Measurements from ENCODE around the gene TM4SF1.

- TF ChIP-seq CTCF (IDR thresholded peaks at IDR 0.05 in 2 of 3, conservative IDR thresholded peaks at IDR 0.05 in 1 of 3; ENCODE audit: borderline replicate concordance in 1 of 3, insufficient read depth in 1 of 3, low read depth in 2 of 3, low read length in 2 of 3) (no peak), POLR2AphosphoS5 (IDR thresholded peaks at IDR 0.05; ENCODE audit: low read depth, low read length) (no peak), EZH2phosphoT487 (IDR thresholded peaks at IDR 0.05; ENCODE audit: borderline replicate concordance) (no peak), POLR2A (IDR thresholded peaks at IDR 0.05; ENCODE audit: borderline replicate concordance, extremely low read depth, insufficient read depth, insufficient read length) (no peak), ZNF274 (IDR thresholded peaks at IDR 0.05; ENCODE audit: low read depth, low read length) (no peak), EZH2 (IDR thresholded peaks at IDR 0.05) (no peak), YY1 (IDR thresholded peaks at IDR 0.05; ENCODE audit: extremely low read depth, insufficient replicate concordance, low read depth, low read length) (no peak), RAD21 (IDR thresholded peaks at IDR 0.05; ENCODE audit: low read depth) (no peak), FOSL1 (IDR thresholded peaks at IDR 0.05; ENCODE audit: low read depth) (no peak), MAX (IDR thresholded peaks at IDR 0.05) (no peak)
These were observed 2.5 kb downstream of the TM4SF1 start for GRCh38 chr3:149374793-149375500.
